ENCODE measurements around the gene SLC15A4.
"Not testable (repeated sequence)": the region's sequence is repeated elsewhere in the genome, so short reads cannot be mapped to it uniquely, and the experiment has no call there.

Gene SLC15A4

GRCh38 chr12:128849806-128850205 lies 26.0 kb upstream of the SLC15A4 start:
- H3K79me1 ChIP-seq (replicated peaks; ENCODE audit: low read length, poor library complexity, severe bottlenecking); H2AFZ ChIP-seq (ENCODE audit: low read depth, low read length); H3K4ac ChIP-seq (ENCODE audit: low read depth in 1 of 2, low read length in 2 of 2); DNase-seq; H3K9me3 ChIP-seq (ENCODE audit: control insufficient read depth, low read length); H2BK5ac ChIP-seq (ENCODE audit: low read depth, low read length, poor library complexity, severe bottlenecking); H4K91ac ChIP-seq (ENCODE audit: low read length); H3K18ac ChIP-seq (ENCODE audit: low read depth in 1 of 2, low read length in 2 of 2); H2AK5ac ChIP-seq (ENCODE audit: low read length, severe bottlenecking); H3K27ac ChIP-seq (ENCODE audit: low read length, poor library complexity, severe bottlenecking); H3K23ac ChIP-seq (ENCODE audit: low read length in 2 of 2); H2BK15ac ChIP-seq (ENCODE audit: low read depth, poor library complexity, severe bottlenecking); H3K4me3 ChIP-seq (ENCODE audit: insufficient read depth in 1 of 2, low read depth in 1 of 2, low read length in 2 of 2); H4K8ac ChIP-seq (ENCODE audit: low read length); H2BK12ac ChIP-seq (ENCODE audit: low read length in 2 of 2); H3K4me1 ChIP-seq (ENCODE audit: control insufficient read depth, insufficient read depth, low read depth, low read length); H3K9ac ChIP-seq (ENCODE audit: low read length); H3K36me3 ChIP-seq (ENCODE audit: control insufficient read depth in 1 of 2, insufficient read depth in 2 of 2, low read depth in 1 of 2, low read length in 2 of 2); H2BK120ac ChIP-seq (ENCODE audit: low read depth, low read length); H3K4me2 ChIP-seq (ENCODE audit: low read length, poor library complexity, severe bottlenecking); H3K14ac ChIP-seq (ENCODE audit: low read length in 2 of 2): not testable (repeated sequence)
- H3K27me3 ChIP-seq (ENCODE audit: control insufficient read depth in 1 of 2, insufficient read depth in 1 of 2, low read length in 2 of 2) = peaks cover 20 to 34% of the 10 kb centered on the region in 2 experiments
- 25% methylated on average over 6 of the region's 6 CpGs for WGBS

- Histone ChIP-seq H4K8ac (ENCODE audit: low read length) (no peak overlapping the region), H3K79me1 (replicated peaks; ENCODE audit: low read length, poor library complexity, severe bottlenecking) (no peaks in the 10 kb centered on the region), H3K18ac (ENCODE audit: low read depth in 1 of 2, low read length in 2 of 2) (no peak overlapping the region), H3K4ac (ENCODE audit: low read depth in 1 of 2, low read length in 2 of 2) (no peak overlapping the region), H2BK12ac (ENCODE audit: low read length in 2 of 2) (no peak overlapping the region), H3K4me1 (ENCODE audit: control insufficient read depth, insufficient read depth, low read depth, low read length) (peaks cover 2% of the 10 kb centered on the region), H3K9ac (ENCODE audit: low read length) (no peak overlapping the region), H2AK5ac (ENCODE audit: low read length, severe bottlenecking) (no peak overlapping the region), H3K9me3 (ENCODE audit: control insufficient read depth, low read length) (peaks cover 2% of the 10 kb centered on the region), H3K4me3 (ENCODE audit: insufficient read depth in 1 of 2, low read depth in 1 of 2, low read length in 2 of 2) (no peak overlapping the region), H2BK120ac (ENCODE audit: low read depth, low read length) (no peak overlapping the region), H2AFZ (ENCODE audit: low read depth, low read length) (no peak overlapping the region), H2BK15ac (ENCODE audit: low read depth, poor library complexity, severe bottlenecking) (no peak overlapping the region), H3K36me3 (ENCODE audit: control insufficient read depth in 1 of 2, insufficient read depth in 2 of 2, low read depth in 1 of 2, low read length in 2 of 2) (no peaks in the 10 kb centered on the region), H3K23ac (ENCODE audit: low read length in 2 of 2) (no peak overlapping the region), H3K14ac (ENCODE audit: low read length in 2 of 2) (no peak overlapping the region), H3K27ac (ENCODE audit: low read length, poor library complexity, severe bottlenecking) (no peak overlapping the region), H3K27me3 (ENCODE audit: control insufficient read depth in 1 of 2, insufficient read depth in 1 of 2, low read length in 2 of 2) (peaks cover 10 to 24% of the 10 kb centered on the region in 2 experiments), H2BK5ac (ENCODE audit: low read depth, low read length, poor library complexity, severe bottlenecking) (no peak overlapping the region), H4K91ac (ENCODE audit: low read length) (no peak overlapping the region), H3K4me2 (ENCODE audit: low read length, poor library complexity, severe bottlenecking) (no peak overlapping the region)
- DNase-seq = no peak
- WGBS = 92% methylated on average over 14 of the region's 14 CpGs
These were observed 24.6 kb upstream of the SLC15A4 start for GRCh38 chr12:128848371-128848770.

DNA sequence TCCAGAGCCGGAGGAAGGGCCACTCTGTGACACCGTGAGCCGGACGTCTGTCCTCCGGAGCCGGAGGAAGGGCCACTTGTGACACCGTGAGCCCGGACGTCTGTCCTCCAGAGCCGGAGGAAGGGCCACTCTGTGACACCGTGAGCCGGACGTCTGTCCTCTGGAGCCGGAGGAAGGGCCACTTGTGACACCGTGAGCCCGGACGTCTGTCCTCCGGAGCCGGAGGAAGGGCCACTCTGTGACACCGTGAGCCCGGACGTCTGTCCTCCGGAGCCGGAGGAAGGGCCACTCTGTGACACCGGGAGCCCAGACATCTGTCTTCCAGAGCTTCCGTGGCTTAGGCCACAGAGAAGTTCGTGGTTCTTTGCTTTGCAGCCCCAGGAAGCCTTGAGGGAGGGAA lies 22.9 kb upstream of the SLC15A4 start:
- not testable (repeated sequence) for H3K14ac ChIP-seq (ENCODE audit: low read length in 2 of 2); H3K4me1 ChIP-seq (ENCODE audit: control insufficient read depth, insufficient read depth, low read depth, low read length); H2BK120ac ChIP-seq (ENCODE audit: low read depth, low read length)

GRCh38 chr12:128844031-128844635 lies 20.4 kb upstream of the SLC15A4 start:
- Histone ChIP-seq H4K91ac (ENCODE audit: low read length) (no peak overlapping the region), H2AK5ac (ENCODE audit: low read length, severe bottlenecking) (no peak overlapping the region), H2BK12ac (ENCODE audit: low read length in 2 of 2) (no peak overlapping the region), H3K23ac (ENCODE audit: low read length in 2 of 2) (no peak overlapping the region), H2BK5ac (ENCODE audit: low read depth, low read length, poor library complexity, severe bottlenecking) (no peak overlapping the region), H3K4ac (ENCODE audit: low read depth in 1 of 2, low read length in 2 of 2) (no peak overlapping the region), H4K8ac (ENCODE audit: low read length) (no peak overlapping the region), H2BK15ac (ENCODE audit: low read depth, poor library complexity, severe bottlenecking) (no peak overlapping the region), H3K14ac (ENCODE audit: low read length in 2 of 2) (no peak overlapping the region), H3K9me3 (ENCODE audit: control insufficient read depth, low read length) (peaks cover 4% of the 10 kb centered on the region), H2AFZ (ENCODE audit: low read depth, low read length) (no peak overlapping the region), H3K36me3 (ENCODE audit: control insufficient read depth in 1 of 2, insufficient read depth in 2 of 2, low read depth in 1 of 2, low read length in 2 of 2) (no peaks in the 10 kb centered on the region), H3K27ac (ENCODE audit: low read length, poor library complexity, severe bottlenecking) (no peak overlapping the region), H2BK120ac (ENCODE audit: low read depth, low read length) (no peak overlapping the region), H3K4me1 (ENCODE audit: control insufficient read depth, insufficient read depth, low read depth, low read length) (peaks cover 2% of the 10 kb centered on the region), H3K27me3 (ENCODE audit: control insufficient read depth in 1 of 2, insufficient read depth in 1 of 2, low read length in 2 of 2) (no peaks in the 10 kb centered on the region), H3K79me1 (replicated peaks; ENCODE audit: low read length, poor library complexity, severe bottlenecking) (no peaks in the 10 kb centered on the region), H3K9ac (ENCODE audit: low read length) (no peak overlapping the region), H3K4me3 (ENCODE audit: insufficient read depth in 1 of 2, low read depth in 1 of 2, low read length in 2 of 2) (no peak overlapping the region), H3K18ac (ENCODE audit: low read depth in 1 of 2, low read length in 2 of 2) (no peak overlapping the region), H3K4me2 (ENCODE audit: low read length, poor library complexity, severe bottlenecking) (no peak overlapping the region)
- no peak for DNase-seq
- WGBS = 51% methylated on average over 8 of the region's 11 CpGs

More for the DNA sequence above, 22.9 kb upstream of the SLC15A4 start:
- H2BK15ac ChIP-seq (ENCODE audit: low read depth, poor library complexity, severe bottlenecking); H3K23ac ChIP-seq (ENCODE audit: low read length in 2 of 2); DNase-seq; H3K9me3 ChIP-seq (ENCODE audit: control insufficient read depth, low read length); H2BK12ac ChIP-seq (ENCODE audit: low read length in 2 of 2); H3K36me3 ChIP-seq (ENCODE audit: control insufficient read depth in 1 of 2, insufficient read depth in 2 of 2, low read depth in 1 of 2, low read length in 2 of 2); H3K79me1 ChIP-seq (replicated peaks; ENCODE audit: low read length, poor library complexity, severe bottlenecking); H3K27me3 ChIP-seq (ENCODE audit: control insufficient read depth in 1 of 2, insufficient read depth in 1 of 2, low read length in 2 of 2); H3K9ac ChIP-seq (ENCODE audit: low read length); H2BK5ac ChIP-seq (ENCODE audit: low read depth, low read length, poor library complexity, severe bottlenecking); H3K18ac ChIP-seq (ENCODE audit: low read depth in 1 of 2, low read length in 2 of 2); H3K27ac ChIP-seq (ENCODE audit: low read length, poor library complexity, severe bottlenecking); H4K91ac ChIP-seq (ENCODE audit: low read length); H4K8ac ChIP-seq (ENCODE audit: low read length); H2AK5ac ChIP-seq (ENCODE audit: low read length, severe bottlenecking); H3K4me3 ChIP-seq (ENCODE audit: insufficient read depth in 1 of 2, low read depth in 1 of 2, low read length in 2 of 2); H3K4ac ChIP-seq (ENCODE audit: low read depth in 1 of 2, low read length in 2 of 2); H2AFZ ChIP-seq (ENCODE audit: low read depth, low read length); H3K4me2 ChIP-seq (ENCODE audit: low read length, poor library complexity, severe bottlenecking): not testable (repeated sequence)
- 95% methylated on average over 27 of the region's 27 CpGs for WGBS
